Measurements from ENCODE around the gene PPM1F.

PPM1F gene

DNA sequence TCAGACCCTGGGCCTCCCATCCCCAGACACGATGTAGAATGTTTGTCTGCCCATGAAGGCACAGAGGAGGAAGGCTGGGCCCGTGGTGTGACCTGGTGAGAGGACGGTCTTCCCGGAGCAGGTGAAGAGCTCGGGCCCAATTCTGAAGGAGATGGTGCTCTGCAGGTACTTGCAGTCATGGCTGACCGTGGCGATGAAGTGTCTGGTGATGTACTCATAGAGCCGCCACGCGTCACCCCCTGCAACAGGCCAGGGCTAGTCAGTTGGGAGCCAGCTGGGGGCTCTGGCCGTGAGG lies 10.0 kb upstream of the PPM1F start:
- in situ Hi-C loops (cut with HindIII; ENCODE audit: low sequenced_read_pairs) = no loop called here
- no peak for TF ChIP-seq CTCF (IDR thresholded peaks at IDR 0.05; ENCODE audit: low read depth, low read length, missing control alignments)
- DNase-seq (ENCODE audit: low read depth) = no peak
- no peak overlapping the region for H3K4me3 ChIP-seq (ENCODE audit: low read depth, low read length)

- H3K4me3 ChIP-seq (ENCODE audit: low read depth, low read length) = no peak overlapping the region
- no peak for TF ChIP-seq CTCF (IDR thresholded peaks at IDR 0.05; ENCODE audit: low read depth, low read length, missing control alignments)
- no peak for DNase-seq (ENCODE audit: low read depth)
- in situ Hi-C loops (cut with HindIII; ENCODE audit: low sequenced_read_pairs) = no loop called here
Observed at GRCh38 chr22:21961886-21962654, 9.4 kb upstream of the PPM1F start.

- TF ChIP-seq CTCF (IDR thresholded peaks at IDR 0.05; ENCODE audit: low read depth, low read length, missing control alignments) = no peak
Observed at GRCh38 chr22:21961127-21961867, 8.6 kb upstream of the PPM1F start.

GRCh38 chr22:21960200-21961126 lies 7.8 kb upstream of the PPM1F start:
- in situ Hi-C loops (cut with HindIII; ENCODE audit: low sequenced_read_pairs) = no loop called here
- no peak for TF ChIP-seq CTCF (IDR thresholded peaks at IDR 0.05; ENCODE audit: low read depth, low read length, missing control alignments)

More at GRCh38 chr22:21961127-21961867, 8.6 kb upstream of the PPM1F start:
- DNase-seq (ENCODE audit: low read depth) = no peak
- in situ Hi-C loops (cut with HindIII; ENCODE audit: low sequenced_read_pairs) = no loop called here
- no peak overlapping the region for H3K4me3 ChIP-seq (ENCODE audit: low read depth, low read length)

GRCh38 chr22:21959274-21960074 lies 6.8 kb upstream of the PPM1F start:
- DNase-seq (ENCODE audit: low read depth) = no peak
- no peak for TF ChIP-seq CTCF (IDR thresholded peaks at IDR 0.05; ENCODE audit: low read depth, low read length, missing control alignments)
- no peak overlapping the region for H3K4me3 ChIP-seq (ENCODE audit: low read depth, low read length)
- in situ Hi-C loops (cut with HindIII; ENCODE audit: low sequenced_read_pairs) = no loop called here

More at GRCh38 chr22:21960200-21961126, 7.8 kb upstream of the PPM1F start:
- no peak for DNase-seq (ENCODE audit: low read depth)
- no peak overlapping the region for H3K4me3 ChIP-seq (ENCODE audit: low read depth, low read length)
